Endothelial cell of umbilical vein (primary cell): ENCODE data around the gene MYH9. TPM values are rescaled to one million over a fixed set of nuclear protein-coding genes. Genes with fewer than 3 reads are reported as not detected.

Experiments
- BruUV-seq: library from RNA; stranded (reverse); fragments of 400-500 nt; replicated peaks from 2 replicates; lab custom pipeline; 2021; lab: Mats Ljungman, UMichigan
- CTCF ChIA-PET: fragments of 300-600, 350-600 bp; sonication (Branson Sonifier 250); formaldehyde crosslinking; loops from one replicate; lab custom pipeline; 2021; ENCODE audit warnings: antibody characterized with exemption, inconsistent platforms; lab: Charles Lee
- POLR2A ChIA-PET: fragments of 300-600, 350-600 bp; sonication (Branson Sonifier 250); formaldehyde crosslinking; loops from one replicate; lab custom pipeline; 2021; ENCODE audit warnings: antibody characterized with exemption, inconsistent platforms; lab: Charles Lee
- DNase-seq: peaks from one replicate; pipeline ENCODE4 v3.0.0-alpha.2; 2011; ENCODE audit warnings: low read depth, low spot score
- FAIRE-seq: peaks from 2 replicates; lab custom pipeline; 2011; peaks lifted over from hg19 to GRCh38; lab: Jason Lieb, UNC
- H2AFZ ChIP-seq: 2 replicates; pipeline ENCODE4 v1.6.0; 2012; ENCODE audit warnings: low read depth, low read length, control low read depth, inconsistent platforms
- H3K27ac ChIP-seq: 2 replicates; pipeline ENCODE4 v1.5.1; 2011; ENCODE audit warnings: low read depth, mild to moderate bottlenecking, control low read depth, low read length, moderate library complexity; ENCODE audit not compliant: insufficient read depth
- H3K27me3 ChIP-seq, 2 experiments: 2 replicates each; pipeline versions ENCODE4 v1.6.0 to v1.6.1; 2011; ENCODE audit warnings: low read length in 2 of 2, mixed read lengths in 1 of 2; ENCODE audit not compliant: control insufficient read depth in 2 of 2, insufficient read depth in 2 of 2
- H3K36me3 ChIP-seq, 2 experiments: 2 replicates in 1 of 2; 3 replicates in 1 of 2; pipeline ENCODE4 v1.5.1; 2011; ENCODE audit warnings: low read length in 2 of 2, mild to moderate bottlenecking in 1 of 2, moderate library complexity in 1 of 2; ENCODE audit not compliant: control insufficient read depth in 2 of 2, insufficient read depth in 2 of 2; ENCODE audit errors: extremely low read depth in 1 of 2
- H3K4me1 ChIP-seq: 3 replicates; pipeline ENCODE4 v1.5.1; 2011; ENCODE audit warnings: mild to moderate bottlenecking, low read length; ENCODE audit not compliant: control insufficient read depth, insufficient read depth; ENCODE audit errors: extremely low read depth
- H3K4me2 ChIP-seq: 2 replicates; pipeline ENCODE4 v1.6.1; 2011; ENCODE audit warnings: low read length, control low read depth, mixed read lengths; ENCODE audit not compliant: insufficient read depth
- H3K4me3 ChIP-seq, 3 experiments: fragments of 200-600 bp in 1 of 3; sonication (generic), shearing (Covaris generic) in 1 of 3; replicated peaks in 1 of 3; 2 replicates each; pipeline ENCODE4 v1.5.1; 2011 to 2016; ENCODE audit warnings: control low read depth in 3 of 3, low read length in 3 of 3, mild to moderate bottlenecking in 2 of 3, inconsistent platforms in 1 of 3, low read depth in 1 of 3, moderate library complexity in 1 of 3; ENCODE audit not compliant: insufficient read depth in 1 of 3
- H3K79me2 ChIP-seq: 2 replicates; pipeline ENCODE4 v1.6.0; 2012; ENCODE audit warnings: low read length, inconsistent platforms; ENCODE audit not compliant: control insufficient read depth, insufficient read depth
- H3K9ac ChIP-seq: replicated peaks from 2 replicates; pipeline ENCODE3; 2011; ENCODE audit warnings: low read length, control low read depth; ENCODE audit not compliant: insufficient read depth; ENCODE audit errors: extremely low read depth
- H3K9me1 ChIP-seq: replicated peaks from 3 replicates; pipeline ENCODE4 v1.6.0; 2011; ENCODE audit warnings: mild to moderate bottlenecking, low read length; ENCODE audit not compliant: control insufficient read depth, insufficient read depth; ENCODE audit errors: extremely low read depth
- H3K9me3 ChIP-seq: replicated peaks from 2 replicates; pipeline ENCODE4 v1.5.1; 2012; ENCODE audit warnings: low read length, inconsistent platforms; ENCODE audit not compliant: control insufficient read depth, insufficient read depth
- H4K20me1 ChIP-seq: replicated peaks from 2 replicates; pipeline ENCODE3; 2011; ENCODE audit warnings: mild to moderate bottlenecking, low read length; ENCODE audit not compliant: control insufficient read depth, insufficient read depth; ENCODE audit errors: extremely low read depth
- EZH2 ChIP-seq: IDR thresholded peaks from 2 replicates; pipeline ENCODE4 v1.6.1; 2012; ENCODE audit warnings: borderline replicate concordance, low read depth, mild to moderate bottlenecking, moderate library complexity, low read length, inconsistent platforms; ENCODE audit not compliant: severe bottlenecking
- FOS ChIP-seq: IDR thresholded peaks from 2 replicates; pipeline ENCODE4 v1.6.1; 2011; ENCODE audit warnings: mild to moderate bottlenecking, low read length, moderate library complexity, borderline replicate concordance; ENCODE audit not compliant: insufficient read depth
- GATA2 ChIP-seq: IDR thresholded peaks from 2 replicates; pipeline ENCODE4 v1.7.0; 2011; ENCODE audit warnings: low read depth, mild to moderate bottlenecking, moderate library complexity, mixed read lengths, low read length; ENCODE audit not compliant: insufficient read length, insufficient read depth
- JUN ChIP-seq: IDR thresholded peaks from 2 replicates; pipeline ENCODE4 v1.6.1; 2011; ENCODE audit warnings: borderline replicate concordance, low read depth; ENCODE audit not compliant: insufficient read length, insufficient read depth
- MYC ChIP-seq: IDR thresholded peaks from one replicate; pipeline ENCODE4 v1.6.1; 2011; ENCODE audit warnings: mild to moderate bottlenecking, low read depth, low read length
- POLR2A ChIP-seq: IDR thresholded peaks from 2 replicates; pipeline ENCODE4 v1.6.1; 2012; ENCODE audit warnings: low read depth, mild to moderate bottlenecking, control low read depth, low read length
- POLR2AphosphoS5 ChIP-seq: IDR thresholded peaks from 2 replicates; pipeline ENCODE4 v1.6.1; 2012; ENCODE audit warnings: low read depth, mild to moderate bottlenecking, control low read depth, low read length, moderate library complexity; ENCODE audit not compliant: insufficient read depth
- dilution Hi-C: fragments of 300-500 bp; cut with MboI; formaldehyde crosslinking; loops from one replicate; pipeline ENCODE4 v1.15.0; 2019; ENCODE audit warnings: low sequenced_read_pairs; ENCODE audit not compliant: extremely low pct_ligation_motif_present
- intact Hi-C: fragments of 100-400 bp; cut with micrococcal nuclease; formaldehyde crosslinking; loops from one replicate; pipeline ENCODE4 v1.10.0; 2022
- polyA plus RNA-seq, 4 experiments: library from polyadenylated mRNA; depleted of rRNA in 3 of 4; stranded (reverse) in 3 of 4; unstranded in 1 of 4; fragments of >200 nt; gene quantifications; 2 replicates each; pipeline versions ENCODE4 v1.2.1 to v1.2.3, GENCODE V29; 2011 to 2012; ENCODE audit warnings: missing spikeins in 1 of 4
- total RNA-seq: library from RNA; stranded (reverse); gene quantifications from 2 replicates; pipeline ENCODE4 v1.2.3, GENCODE V29; 2021
- TF ChIP-seq, protein P1 (sequence below): IDR thresholded peaks from 2 replicates; pipeline ENCODE4 v1.6.1; 2011; ENCODE audit not compliant: insufficient read depth, insufficient read length
- TF ChIP-seq, protein P2 (sequence below), 2 donors: IDR thresholded peaks; 1 replicate in 1 of 2; 2 replicates in 1 of 2; pipeline ENCODE4 v1.5.1; 2011; ENCODE audit warnings: low read length in 2 of 2, mild to moderate bottlenecking in 2 of 2, moderate library complexity in 2 of 2, control low read depth in 1 of 2, inconsistent platforms in 1 of 2, low read depth in 1 of 2; ENCODE audit not compliant: insufficient read depth in 1 of 2; ENCODE audit errors: extremely low read depth in 1 of 2

The MYH9 gene
- total and polyA plus RNA-seq, 2 donors (not counting 3 experiments of a cell fraction or from before 2014, with no cell fraction given): 188 to 1,413 TPM

GRCh38 chr22:36349726-36350125 is 38.0 kb downstream of the MYH9 start:
- peak; percentile 53 for FAIRE-seq
- POLR2A ChIA-PET: no interaction called here
- no peak overlapping the region for H3K27ac ChIP-seq
- H4K20me1 ChIP-seq: no peaks in the 10 kb centered on the region
- TF ChIP-seq FOS: no peak
- no peak for TF ChIP-seq POLR2AphosphoS5
- no peak for TF ChIP-seq GATA2
- no peak for TF ChIP-seq JUN
- no peak for TF ChIP-seq POLR2A
- no peak for TF ChIP-seq EZH2
- TF ChIP-seq, protein P1, sequence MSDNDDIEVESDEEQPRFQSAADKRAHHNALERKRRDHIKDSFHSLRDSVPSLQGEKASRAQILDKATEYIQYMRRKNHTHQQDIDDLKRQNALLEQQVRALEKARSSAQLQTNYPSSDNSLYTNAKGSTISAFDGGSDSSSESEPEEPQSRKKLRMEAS: no peak
- TF ChIP-seq, protein P2, sequence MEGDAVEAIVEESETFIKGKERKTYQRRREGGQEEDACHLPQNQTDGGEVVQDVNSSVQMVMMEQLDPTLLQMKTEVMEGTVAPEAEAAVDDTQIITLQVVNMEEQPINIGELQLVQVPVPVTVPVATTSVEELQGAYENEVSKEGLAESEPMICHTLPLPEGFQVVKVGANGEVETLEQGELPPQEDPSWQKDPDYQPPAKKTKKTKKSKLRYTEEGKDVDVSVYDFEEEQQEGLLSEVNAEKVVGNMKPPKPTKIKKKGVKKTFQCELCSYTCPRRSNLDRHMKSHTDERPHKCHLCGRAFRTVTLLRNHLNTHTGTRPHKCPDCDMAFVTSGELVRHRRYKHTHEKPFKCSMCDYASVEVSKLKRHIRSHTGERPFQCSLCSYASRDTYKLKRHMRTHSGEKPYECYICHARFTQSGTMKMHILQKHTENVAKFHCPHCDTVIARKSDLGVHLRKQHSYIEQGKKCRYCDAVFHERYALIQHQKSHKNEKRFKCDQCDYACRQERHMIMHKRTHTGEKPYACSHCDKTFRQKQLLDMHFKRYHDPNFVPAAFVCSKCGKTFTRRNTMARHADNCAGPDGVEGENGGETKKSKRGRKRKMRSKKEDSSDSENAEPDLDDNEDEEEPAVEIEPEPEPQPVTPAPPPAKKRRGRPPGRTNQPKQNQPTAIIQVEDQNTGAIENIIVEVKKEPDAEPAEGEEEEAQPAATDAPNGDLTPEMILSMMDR (IDR thresholded peaks at IDR 0.05; ENCODE audit: extremely low read depth in 1 of 2, insufficient read depth in 1 of 2, low read depth in 1 of 2, low read length in 2 of 2): no peak
- TF ChIP-seq MYC: no peak
- intact Hi-C loops (loop anchor here (5.0 kb wide), 1 partner anchor 38 kb away; the partner anchor contains the start of gene MYH9), dilution Hi-C loops (no loop called here)
- no peak overlapping the region for H3K4me2 ChIP-seq
- CTCF ChIA-PET: interaction anchor here (1.2 to 3.0 kb wide), 3 partner anchors 9 to 121 kb away, joined by 5 to 8 read pairs (median 5); no protein-coding TSS in a partner anchor
- H3K36me3 ChIP-seq: peaks cover 10 to 17% of the 10 kb centered on the region in 2 experiments
- peaks cover 95% of the 10 kb centered on the region for H3K79me2 ChIP-seq
- H3K9me1 ChIP-seq: no peaks in the 10 kb centered on the region
- peaks cover 80% of the 10 kb centered on the region for H3K4me1 ChIP-seq
- no peak overlapping the region for H2AFZ ChIP-seq
- H3K9ac ChIP-seq: no peak overlapping the region
- no TSS peak for BruUV-seq
- H3K27me3 ChIP-seq: no peaks in the 10 kb centered on the region
- no peak overlapping the region for H3K4me3 ChIP-seq
- peak; percentile 77 for DNase-seq
- H3K9me3 ChIP-seq: no peaks in the 10 kb centered on the region
